Liver (tissue), 3 donors: ENCODE results near the gene MT3.

Experiments
- CTCF ChIP-seq: fragments of 150-350 bp; IDR thresholded peaks from 2 replicates; pipeline ENCODE4 v1.5.1; 2017; ENCODE audit warnings: improper control_type of control experiment, low read depth, low read length; ENCODE audit not compliant: missing input control
- EGR1 ChIP-seq, 2 donors: IDR thresholded peaks; 2 replicates each; pipeline ENCODE4 v1.6.1; 2016 to 2018; ENCODE audit warnings: antibody characterized with exemption in 2 of 2, low read depth in 2 of 2
- FOXA1 ChIP-seq: IDR thresholded peaks from 2 replicates; pipeline ENCODE4 v1.6.1; 2016; ENCODE audit warnings: antibody characterized with exemption
- FOXA2 ChIP-seq: IDR thresholded peaks from 2 replicates; pipeline ENCODE4 v1.6.1; 2016; ENCODE audit warnings: antibody characterized with exemption
- HNF4A ChIP-seq, 2 donors: conservative IDR thresholded peaks; 2 replicates each; pipeline ENCODE4 v1.6.1; 2016; ENCODE audit warnings: antibody characterized with exemption in 2 of 2, mild to moderate bottlenecking in 2 of 2
- JUND ChIP-seq, 2 donors: IDR thresholded peaks; 2 replicates each; pipeline ENCODE4 v1.6.1; 2016; ENCODE audit warnings: antibody characterized with exemption in 2 of 2
- MAX ChIP-seq: IDR thresholded peaks from 2 replicates; pipeline ENCODE4 v1.6.1; 2016; ENCODE audit warnings: antibody characterized with exemption
- RAD21 ChIP-seq, 2 donors: IDR thresholded peaks; 2 replicates each; pipeline ENCODE4 v1.6.1; 2016; ENCODE audit warnings: antibody characterized with exemption in 2 of 2, mild to moderate bottlenecking in 2 of 2
- REST ChIP-seq: IDR thresholded peaks from 2 replicates; pipeline ENCODE4 v1.6.1; 2016; ENCODE audit warnings: antibody characterized with exemption, mild to moderate bottlenecking
- RXRA ChIP-seq, 2 donors: IDR thresholded peaks; 2 replicates each; pipeline ENCODE4 v1.6.1; 2017 to 2018; ENCODE audit warnings: antibody characterized with exemption in 2 of 2, mild to moderate bottlenecking in 1 of 2
- SP1 ChIP-seq: IDR thresholded peaks from 2 replicates; pipeline ENCODE4 v1.6.1; 2018; ENCODE audit warnings: antibody characterized with exemption, mild to moderate bottlenecking
- TAF1 ChIP-seq: conservative IDR thresholded peaks from 2 replicates; pipeline ENCODE4 v1.6.1; 2016; ENCODE audit warnings: antibody characterized with exemption, mild to moderate bottlenecking
- TF ChIP-seq, protein P1 (sequence below): IDR thresholded peaks from 2 replicates; pipeline ENCODE4 v1.6.1; 2016; ENCODE audit warnings: antibody characterized with exemption
- donor health status: healthy.
- donor health status: healthy.

- no peak for TF ChIP-seq CTCF
- no peak for TF ChIP-seq FOXA1
- no peak for TF ChIP-seq JUND (IDR thresholded peaks at IDR 0.05)
- TF ChIP-seq, protein P1, sequence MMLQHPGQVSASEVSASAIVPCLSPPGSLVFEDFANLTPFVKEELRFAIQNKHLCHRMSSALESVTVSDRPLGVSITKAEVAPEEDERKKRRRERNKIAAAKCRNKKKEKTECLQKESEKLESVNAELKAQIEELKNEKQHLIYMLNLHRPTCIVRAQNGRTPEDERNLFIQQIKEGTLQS, result no peak
- no peak for TF ChIP-seq RXRA (IDR thresholded peaks at IDR 0.05)
- TF ChIP-seq FOXA2, result no peak
- TF ChIP-seq REST, result no peak
- TF ChIP-seq TAF1, result no peak
- no peak for TF ChIP-seq SP1
- no peak for TF ChIP-seq RAD21 (IDR thresholded peaks at IDR 0.05)
- TF ChIP-seq MAX, result no peak
- TF ChIP-seq HNF4A (conservative IDR thresholded peaks at IDR 0.05), result no peak
- no peak for TF ChIP-seq EGR1 (IDR thresholded peaks at IDR 0.05; ENCODE audit: low read depth in 2 of 2)
These were observed 28.9 kb upstream of the MT3 start for GRCh38 chr16:56560447-56560846.
